ENCODE measurements around the gene CLEC4E.

DNA sequence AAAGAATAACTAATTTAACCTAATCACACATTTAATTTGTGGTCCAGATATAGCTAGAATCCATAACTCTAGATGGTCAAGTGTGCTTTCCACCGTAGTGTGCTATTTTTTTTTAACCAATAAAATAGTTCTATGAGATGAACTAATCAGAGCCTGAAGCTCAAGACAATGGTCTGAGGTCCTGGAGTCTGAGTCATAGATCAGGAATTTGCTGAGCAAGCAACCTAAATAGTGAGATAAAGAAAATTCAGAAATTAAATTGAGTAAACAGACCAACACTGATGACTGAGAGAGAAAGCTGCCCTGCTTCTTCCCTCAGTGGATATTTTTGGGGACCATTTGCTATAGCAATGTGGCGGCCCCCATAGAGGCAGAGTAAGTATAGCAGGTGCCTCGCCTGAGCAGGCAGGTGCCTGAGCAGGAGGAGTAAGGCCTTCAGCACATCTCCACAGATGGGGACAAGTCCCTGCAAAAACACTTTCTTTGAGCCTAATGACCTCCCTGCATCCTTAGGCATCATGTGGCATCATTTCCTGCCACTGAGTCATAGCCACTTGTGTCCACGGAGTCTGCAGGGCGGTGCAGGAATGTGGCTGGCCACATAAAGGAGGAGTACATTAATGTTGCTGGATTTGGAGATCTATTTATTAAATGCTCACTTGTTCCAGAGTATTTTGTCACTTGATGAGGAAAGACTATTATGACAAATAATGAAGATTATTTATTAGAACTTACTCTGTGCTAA is 13.9 kb upstream of the CLEC4E start:
- no peak for TF ChIP-seq YY1 (IDR thresholded peaks at IDR 0.05; ENCODE audit: insufficient read depth, insufficient read length)
- no peak for TF ChIP-seq ZNF274 (IDR thresholded peaks at IDR 0.05; ENCODE audit: low read depth, low read length)
- no peak for TF ChIP-seq SUZ12 (IDR thresholded peaks at IDR 0.05; ENCODE audit: extremely low read depth, insufficient read depth, insufficient read length)

All from NT2/D1 (cell line).